ENCODE results near the gene COL20A1. TPM values are rescaled to one million over a fixed set of nuclear protein-coding genes. Genes with fewer than 3 reads are reported as not detected.

The COL20A1 gene
- total RNA-seq, 1 experiment from 2014 or later = 2.3 TPM

- Histone ChIP-seq H3K4ac (ENCODE audit: low read depth, low read length) (no peak overlapping the region), H2BK120ac (ENCODE audit: low read depth, low read length, poor library complexity, severe bottlenecking) (no peak overlapping the region), H2AFZ (ENCODE audit: low read length) (no peak overlapping the region), H3K23me2 (ENCODE audit: insufficient read length, low read depth, low read length, poor library complexity, severe bottlenecking) (no peaks in the 10 kb centered on the region), H2BK15ac (ENCODE audit: low read depth, low read length) (no peak overlapping the region), H4K20me1 (ENCODE audit: control insufficient read depth, insufficient read depth, insufficient read length) (peaks cover 2% of the 10 kb centered on the region), H3K56ac (ENCODE audit: insufficient read length, low read depth, low read length) (no peak overlapping the region), H3K4me1 (ENCODE audit: insufficient read depth, low read length) (peaks cover 4% of the 10 kb centered on the region; the same call in 1 of the 2 replicates), H2AK5ac (ENCODE audit: insufficient read length, low read length) (no peak overlapping the region), H2BK5ac (ENCODE audit: insufficient read length, low read length) (no peak overlapping the region), H4K8ac (replicated peaks; ENCODE audit: insufficient read length, low read depth, low read length) (no peak overlapping the region), H3K79me1 (ENCODE audit: insufficient read depth, low read depth, low read length, poor library complexity, severe bottlenecking) (no peaks in the 10 kb centered on the region), H3K9me3 (ENCODE audit: control insufficient read depth, low read depth, low read length) (no peaks in the 10 kb centered on the region), H3K4me2 (ENCODE audit: insufficient read depth, insufficient read length, low read length) (no peak overlapping the region), H3K27me3 (ENCODE audit: insufficient read depth, low read length) (no peaks in the 10 kb centered on the region), H3K79me2 (ENCODE audit: insufficient read depth, low read length) (no peaks in the 10 kb centered on the region), H3K9ac (ENCODE audit: extremely low read depth, insufficient read length, low read length) (no peak overlapping the region), H3T11ph (ENCODE audit: low read length) (no peak overlapping the region), H2BK12ac (ENCODE audit: insufficient read length, low read depth, low read length) (no peak overlapping the region), H2BK20ac (ENCODE audit: low read depth, low read length, poor library complexity, severe bottlenecking) (no peak overlapping the region), H4K5ac (ENCODE audit: insufficient read length, low read depth, low read length) (no peak overlapping the region), H3K18ac (ENCODE audit: insufficient read length, low read depth, low read length) (no peak overlapping the region), H4K91ac (ENCODE audit: insufficient read length, low read depth, low read length) (no peak overlapping the region), H3K14ac (ENCODE audit: insufficient read depth, low read length) (peak overlapping the region; percentile 29; the same call in 1 of the 2 replicates), H3K27ac (ENCODE audit: insufficient read length, low read depth, low read length) (no peak overlapping the region), H3K23ac (ENCODE audit: insufficient read length, low read depth, low read length) (no peak overlapping the region)
- no peak for DNase-seq
- Mint-ChIP-seq H3K9me3 (peaks cover 0 to under 1% of the 10 kb centered on the region in 2 experiments; a peak in 1 of 5 replicates), H3K27me3 (ENCODE audit: low read depth) (no peaks in the 10 kb centered on the region; the same call in 1 of the 2 replicates), H3K36me3 (ENCODE audit: insufficient read depth in 1 of 3, low read depth in 3 of 3) (no peaks in the 10 kb centered on the region), H3K4me3 (no peak overlapping the region), H3K4me1 (peaks cover 14 to 26% of the 10 kb centered on the region in 2 experiments), H3K27ac (no peak overlapping the region)
- no peak for TF ChIP-seq CTCF (conservative IDR thresholded peaks at IDR 0.05)
- WGBS (ENCODE audit: extremely low coverage, insufficient read length, low lambda C conversion rate) = no CpG with 5 or more reads among the region's 34 CpGs
Measured at GRCh38 chr20:63372971-63373885, 80.2 kb downstream of the COL20A1 start.

Measured in H9 (cell line).